ENCODE results near the gene RNF187.

The RNF187 gene

GRCh38 chr1:228487336-228488124, at the start of gene RNF187:
Gene RNF187, plus strand, starts transcription at chr1:228487382.
- peak; percentile 35 for DNase-seq

DNA sequence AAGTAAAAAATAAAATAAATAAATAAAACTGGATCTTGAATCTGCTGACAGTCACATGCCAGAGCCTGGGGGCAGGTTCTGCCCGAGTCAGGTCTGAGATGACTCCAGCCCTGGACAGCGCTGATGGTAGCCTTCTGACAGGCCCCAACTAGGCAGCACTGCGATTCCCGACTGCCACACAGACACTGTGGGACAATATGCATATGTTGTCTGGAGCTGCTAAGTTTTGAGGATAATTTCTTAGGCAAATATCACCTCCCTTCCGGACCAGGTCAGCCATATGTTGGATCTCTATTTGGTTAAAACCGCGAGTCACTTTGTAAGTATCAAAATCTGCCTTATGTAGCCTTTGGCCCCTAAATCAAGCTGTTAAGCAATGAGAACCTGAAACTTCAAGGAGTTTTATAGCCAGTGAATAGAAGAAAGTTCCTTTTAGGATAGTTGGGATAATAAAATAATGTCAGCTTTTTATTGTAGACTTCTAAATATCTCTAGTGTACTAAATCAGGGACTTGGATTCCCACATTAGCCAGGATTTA, 49.7 kb upstream of the RNF187 start:
- no peak for DNase-seq

GRCh38 chr1:228438266-228438665, 48.9 kb upstream of the RNF187 start:
- no peak for DNase-seq

DNA sequence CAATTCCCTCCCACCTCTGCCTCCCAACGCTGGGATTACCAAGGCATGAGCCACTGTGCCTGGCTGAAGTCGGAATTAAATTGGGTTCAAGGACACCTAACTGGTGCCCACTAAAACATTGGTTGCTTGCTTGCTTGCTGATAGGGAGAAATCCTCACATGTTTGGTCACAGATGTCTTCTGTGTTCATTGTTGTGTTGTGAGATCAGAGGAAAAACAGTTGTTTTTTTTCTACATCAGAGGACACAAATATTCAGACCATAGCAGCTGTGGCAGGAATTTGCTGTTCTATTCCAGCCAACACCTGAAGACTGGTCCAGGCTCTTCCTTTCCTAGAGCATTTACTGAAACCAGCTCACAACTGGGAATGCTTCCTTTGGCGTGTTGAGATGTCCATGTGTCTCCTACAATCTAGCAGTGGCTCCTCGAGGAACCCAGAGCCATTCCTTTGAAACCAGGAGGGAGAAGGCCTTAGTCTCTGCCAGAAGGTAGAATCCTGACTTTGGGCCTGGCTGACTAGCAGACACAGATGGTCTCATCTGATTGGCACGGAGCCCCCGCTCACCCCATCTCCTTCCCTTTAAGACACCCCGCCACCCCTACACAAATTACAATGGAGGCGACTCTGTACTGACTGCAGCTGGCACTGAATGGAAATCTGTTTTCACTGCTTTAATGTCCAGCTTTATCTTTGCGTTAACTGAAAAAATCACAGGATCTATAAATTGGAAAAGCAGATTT, 46.3 kb upstream of the RNF187 start:
- no peak for DNase-seq

DNA sequence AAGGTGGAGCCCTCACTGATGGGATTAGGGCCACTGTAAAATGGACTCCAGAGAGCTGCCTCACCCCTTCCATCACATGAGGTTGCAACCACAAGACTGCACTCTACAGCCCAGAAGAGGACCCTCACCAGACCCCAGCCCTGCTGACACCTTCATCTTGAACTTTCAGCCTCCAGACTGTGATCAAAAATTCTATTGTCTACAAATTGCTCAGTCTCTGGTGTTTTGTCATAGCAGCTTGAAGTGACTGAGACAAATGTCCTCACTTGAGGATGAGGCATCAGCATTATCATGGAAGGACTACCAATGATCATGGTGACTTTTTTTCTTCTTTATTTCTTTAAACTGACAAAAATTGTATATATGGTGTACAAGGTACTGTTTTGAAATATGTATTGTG, 43.8 kb upstream of the RNF187 start:
- no peak for DNase-seq

GRCh38 chr1:228445490-228445842, 41.7 kb upstream of the RNF187 start:
- no peak for DNase-seq

DNA sequence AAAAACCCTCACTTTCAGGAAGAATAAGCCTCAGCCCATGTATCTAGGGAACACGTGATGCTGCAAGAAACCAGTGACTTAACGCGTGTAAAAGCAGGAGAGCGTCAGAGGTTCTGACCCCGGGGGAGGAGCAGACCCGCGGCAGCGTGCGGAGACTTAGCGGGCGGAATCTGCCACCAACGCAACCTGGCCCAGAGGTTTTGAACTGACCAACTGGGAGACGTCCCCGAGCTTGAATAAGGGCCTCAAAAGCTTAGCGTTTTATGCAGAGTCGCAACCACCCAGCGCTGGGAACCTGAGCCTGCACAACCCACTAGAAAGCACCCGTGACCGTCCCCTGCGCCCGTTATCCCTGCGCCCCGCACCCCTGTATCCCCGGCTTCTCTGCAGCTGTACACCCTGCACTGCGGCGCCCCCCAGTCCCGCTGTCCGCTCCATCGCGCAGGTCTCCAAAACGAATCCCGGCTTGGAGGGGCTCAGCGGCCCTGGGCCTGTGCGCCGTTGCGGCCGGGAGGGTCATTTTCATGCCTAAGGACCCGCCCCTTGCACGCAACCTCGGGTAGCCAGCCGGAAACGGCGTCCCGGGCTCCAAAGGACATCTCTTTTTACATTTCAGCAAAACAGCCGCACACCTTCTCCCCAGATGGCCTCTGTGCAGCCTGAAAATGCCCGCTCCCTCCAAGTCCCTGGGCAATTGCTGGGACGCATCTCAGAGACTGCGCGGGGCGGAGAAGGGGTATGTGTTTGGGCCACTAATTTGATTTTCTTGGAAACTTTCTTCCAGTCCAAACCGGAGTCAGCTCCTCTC, 41.1 kb upstream of the RNF187 start:
- DNase-seq, result peak; percentile 34

DNA sequence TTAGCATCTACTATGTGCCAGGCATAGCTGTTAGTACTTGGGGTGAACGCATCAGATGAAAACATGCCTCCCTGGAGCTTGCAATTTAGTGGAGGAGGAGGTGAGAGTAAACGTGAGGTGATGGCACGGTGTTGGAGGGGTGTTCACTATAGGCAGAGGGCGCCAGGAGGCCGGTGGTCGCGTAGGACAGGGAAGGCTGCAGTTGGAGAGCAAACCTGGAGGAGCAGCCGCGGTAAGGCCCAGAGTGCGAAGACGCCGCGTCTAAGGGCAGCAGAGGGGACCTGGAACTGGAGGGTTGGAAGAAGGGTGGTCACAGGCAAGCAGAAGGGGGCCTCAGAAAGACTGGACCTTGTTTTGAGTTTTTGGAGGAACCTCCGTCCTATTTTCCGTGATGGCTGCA, 40.3 kb upstream of the RNF187 start:
- DNase-seq, result no peak

- no peak for DNase-seq
Observed at GRCh38 chr1:228448372-228448771, 38.8 kb upstream of the RNF187 start.

GRCh38 chr1:228450200-228450599, 37.0 kb upstream of the RNF187 start:
- DNase-seq, result no peak

- no peak for DNase-seq
Observed at GRCh38 chr1:228452194-228453021, 34.8 kb upstream of the RNF187 start.

DNA sequence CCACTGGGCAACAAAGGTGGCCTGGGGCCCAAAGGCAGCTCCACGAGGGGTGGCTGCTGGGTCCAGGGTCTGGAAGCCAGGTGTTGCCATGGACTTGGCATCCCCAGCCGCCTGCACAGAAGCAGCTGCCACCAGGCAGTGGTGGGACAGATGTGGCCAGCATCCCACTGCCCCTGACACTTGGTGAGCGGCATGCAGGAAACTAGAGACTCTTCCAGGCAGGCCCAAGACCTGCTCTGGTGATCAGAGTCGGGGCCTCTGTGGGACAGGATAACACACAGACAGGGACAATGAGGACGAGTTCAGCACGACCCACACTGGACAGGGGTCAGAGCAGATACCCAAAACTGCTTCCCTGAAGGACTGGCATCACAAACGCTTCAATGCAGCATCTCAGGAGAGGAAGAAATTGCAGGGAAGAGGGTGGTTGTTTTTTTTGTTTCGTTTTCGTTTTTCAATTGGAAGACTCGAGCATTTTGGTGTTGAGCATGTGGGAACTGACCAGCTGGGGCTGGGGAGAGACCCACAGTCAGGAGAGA, 34.1 kb upstream of the RNF187 start:
- no peak for DNase-seq

- DNase-seq, result no peak
Observed at GRCh38 chr1:228453614-228454013, 33.6 kb upstream of the RNF187 start.

DNA sequence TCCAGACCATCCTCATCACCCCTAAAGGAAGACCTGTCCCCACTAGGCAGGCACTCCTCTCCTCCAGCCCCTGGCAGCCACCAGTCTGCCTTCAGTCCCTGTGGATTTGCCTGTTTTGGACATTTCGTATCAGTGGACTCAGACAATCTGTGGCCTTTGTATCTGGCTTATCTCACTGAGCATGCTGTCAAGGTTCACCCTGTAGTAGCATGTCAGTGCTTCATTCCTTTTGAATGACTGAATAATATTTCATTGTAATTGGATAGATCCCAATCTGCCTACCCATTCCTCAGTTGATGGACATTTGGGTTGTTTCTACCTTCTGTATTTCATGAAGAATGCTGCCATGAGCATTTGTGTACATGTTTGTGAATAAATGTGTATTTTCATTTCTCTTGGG, 32.9 kb upstream of the RNF187 start:
- DNase-seq, result no peak

DNA sequence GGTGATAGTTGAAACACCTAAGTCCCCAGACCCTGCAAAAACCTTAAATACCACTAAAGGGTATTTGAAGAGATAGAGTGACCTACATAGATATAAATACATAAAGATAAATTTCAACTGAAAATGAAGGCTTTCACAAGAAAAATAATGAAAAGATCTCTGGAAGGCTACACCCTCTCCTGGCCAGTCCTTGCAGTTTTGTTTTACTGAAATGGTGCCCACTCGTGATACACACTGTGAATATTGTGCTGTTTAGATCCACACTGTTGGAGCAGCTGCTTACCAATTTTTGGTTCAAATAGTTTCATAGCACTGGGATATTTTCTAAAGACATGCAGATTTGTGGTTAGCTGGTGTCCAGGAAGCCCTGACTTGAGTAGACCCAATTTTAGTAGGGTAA, 31.5 kb upstream of the RNF187 start:
- no peak for DNase-seq

- DNase-seq, result no peak
Observed at GRCh38 chr1:228456252-228457016, 30.7 kb upstream of the RNF187 start.

GRCh38 chr1:228457017-228457395, 30.2 kb upstream of the RNF187 start:
- DNase-seq, result no peak

GRCh38 chr1:228457396-228458176, 29.6 kb upstream of the RNF187 start:
- peak; percentile 90 for DNase-seq

DNA sequence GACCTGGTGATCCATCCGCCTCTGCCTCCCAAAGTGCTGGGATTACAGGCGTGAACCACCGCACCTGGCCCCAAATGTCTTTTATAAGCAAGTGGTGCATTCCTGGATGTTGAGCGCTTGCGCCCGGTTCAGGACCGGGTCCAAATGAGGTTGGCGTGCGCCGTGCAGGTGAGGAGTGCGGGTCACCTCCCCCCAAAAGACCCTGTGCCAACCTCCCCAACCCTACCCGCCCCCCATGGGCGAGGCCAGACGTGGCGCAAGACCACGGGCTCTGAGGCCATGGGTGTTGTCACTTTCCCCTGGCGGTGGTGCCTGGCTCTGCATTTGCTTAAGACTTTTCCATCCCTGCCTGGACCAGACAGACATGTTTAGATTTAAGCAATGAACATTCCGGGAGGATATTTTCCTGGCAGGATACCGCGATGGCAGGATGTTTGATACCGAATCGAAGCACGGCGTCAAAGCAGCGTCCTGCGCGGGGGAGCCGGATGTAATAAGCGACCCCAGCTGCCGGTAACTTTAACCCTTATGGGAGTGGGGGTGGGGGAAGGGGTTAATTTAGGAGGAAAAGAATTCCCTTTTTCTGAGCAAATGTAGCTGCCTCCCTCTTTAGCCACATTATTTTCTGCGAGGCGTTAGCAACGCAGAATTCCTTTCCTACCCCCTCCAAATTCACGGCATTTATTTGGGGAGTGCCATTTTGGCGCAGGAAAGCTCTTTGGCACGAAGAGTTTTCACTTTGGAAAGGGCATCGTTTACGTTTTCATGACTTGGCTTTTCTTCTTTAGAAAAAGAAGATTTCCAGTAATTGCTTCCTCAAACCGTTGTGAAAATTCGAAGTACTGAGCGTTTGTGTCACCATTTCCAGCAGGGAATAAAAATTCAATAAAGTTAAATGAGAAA, 27.8 kb upstream of the RNF187 start:
- peak; percentile 74 for DNase-seq
